Measurements from ENCODE around the gene GRM4. TPM values are rescaled to one million over a fixed set of nuclear protein-coding genes. Genes with fewer than 3 reads are reported as not detected.
A peak's percentile ranks its signal among the peaks of the same experiment; 100 is the strongest.

GRM4 gene
- total RNA-seq, 1 experiment from 2014 or later, result 35.3 TPM

DNA sequence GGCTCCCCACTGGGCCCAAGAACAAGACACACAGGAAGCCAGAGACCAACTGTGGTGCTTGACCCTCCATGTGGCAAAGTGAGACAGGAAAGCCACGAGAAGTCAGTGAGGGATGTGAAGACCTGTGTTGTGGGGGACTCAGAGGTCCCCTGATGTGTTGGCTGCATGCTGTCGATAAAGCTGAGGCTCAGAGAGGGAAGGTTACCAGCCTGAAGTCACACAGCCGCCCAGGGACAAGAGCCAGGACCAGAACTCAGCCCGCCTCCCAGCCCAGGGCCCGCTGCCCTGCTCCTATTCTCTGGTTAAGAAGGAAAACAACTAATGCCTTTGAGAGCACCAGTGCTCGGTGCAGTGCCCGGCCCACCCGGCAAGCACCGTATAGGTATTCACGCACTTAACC is 63.5 kb downstream of the GRM4 start:
- no peaks in the 10 kb centered on the region for H3K27me3 ChIP-seq (ENCODE audit: control insufficient read depth, insufficient read depth, low read length)
- H3K36me3 ChIP-seq (replicated peaks; ENCODE audit: control insufficient read depth, insufficient read depth, low read length), result no peaks in the 10 kb centered on the region; the same call in 1 of the 2 replicates
- H3K4me3 ChIP-seq (ENCODE audit: insufficient read depth, low read depth, low read length), result no peak overlapping the region
- DNase-seq, result no peak

GRCh38 chr6:34080357-34080756 is 65.5 kb downstream of the GRM4 start:
- H3K4me3 ChIP-seq (ENCODE audit: insufficient read depth, low read depth, low read length), result no peak overlapping the region
- no peaks in the 10 kb centered on the region for H3K36me3 ChIP-seq (replicated peaks; ENCODE audit: control insufficient read depth, insufficient read depth, low read length)
- H3K27me3 ChIP-seq (ENCODE audit: control insufficient read depth, insufficient read depth, low read length), result no peaks in the 10 kb centered on the region
- no peak for DNase-seq

GRCh38 chr6:34079899-34080298 is 66.0 kb downstream of the GRM4 start:
- no peaks in the 10 kb centered on the region for H3K27me3 ChIP-seq (ENCODE audit: control insufficient read depth, insufficient read depth, low read length)
- no peak for DNase-seq
- H3K36me3 ChIP-seq (replicated peaks; ENCODE audit: control insufficient read depth, insufficient read depth, low read length), result no peaks in the 10 kb centered on the region
- no peak overlapping the region for H3K4me3 ChIP-seq (ENCODE audit: insufficient read depth, low read depth, low read length)

DNA sequence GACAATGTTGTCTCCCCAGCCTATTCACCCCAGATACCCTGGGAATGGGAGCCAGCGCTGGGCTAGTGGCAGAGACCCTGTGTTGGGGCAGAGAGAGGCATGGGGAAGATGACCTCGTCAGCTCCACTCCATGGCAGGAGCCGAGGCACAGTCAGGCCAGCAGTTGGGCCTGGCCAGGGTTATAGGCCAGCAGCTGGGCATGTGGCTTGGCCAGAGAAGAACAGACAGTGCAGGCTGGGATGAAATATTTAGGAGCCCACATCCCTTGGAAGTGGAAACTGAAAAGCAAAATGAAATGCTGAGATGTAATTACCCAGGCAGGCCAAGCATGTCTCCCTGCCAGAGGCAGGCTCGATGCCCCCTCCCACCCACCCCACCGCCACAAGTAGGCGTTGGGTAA is 70.0 kb downstream of the GRM4 start:
- no peak for DNase-seq
- Histone ChIP-seq H3K36me3 (replicated peaks; ENCODE audit: control insufficient read depth, insufficient read depth, low read length) (no peaks in the 10 kb centered on the region), H3K27me3 (ENCODE audit: control insufficient read depth, insufficient read depth, low read length) (no peaks in the 10 kb centered on the region), H3K4me3 (ENCODE audit: insufficient read depth, low read depth, low read length) (no peak overlapping the region)

- Histone ChIP-seq H3K27me3 (ENCODE audit: control insufficient read depth, insufficient read depth, low read length) (no peaks in the 10 kb centered on the region), H3K4me3 (ENCODE audit: insufficient read depth, low read depth, low read length) (no peak overlapping the region), H3K36me3 (replicated peaks; ENCODE audit: control insufficient read depth, insufficient read depth, low read length) (no peaks in the 10 kb centered on the region)
- peak; percentile 88 for DNase-seq
These were observed 71.7 kb downstream of the GRM4 start for GRCh38 chr6:34074064-34074742.

DNA sequence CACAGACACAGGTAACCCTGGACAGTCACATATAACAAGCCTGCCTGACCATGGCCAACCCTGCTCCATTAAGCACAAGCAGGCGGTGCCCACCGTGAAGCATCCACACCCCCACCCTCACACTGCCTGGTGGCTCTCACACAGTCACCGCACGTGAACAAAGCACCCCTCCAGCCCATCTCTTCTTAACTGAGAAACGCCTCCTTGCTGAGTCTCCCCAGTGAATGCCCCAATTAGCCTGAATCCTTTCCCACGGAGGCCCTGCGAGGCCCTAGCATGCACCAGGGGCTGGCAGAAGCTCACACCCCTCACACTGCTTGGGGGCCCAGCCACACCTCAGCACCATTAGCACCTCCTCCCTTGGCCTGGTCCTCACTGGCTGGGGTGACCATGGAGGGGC is 72.3 kb downstream of the GRM4 start:
- DNase-seq, result no peak
- Histone ChIP-seq H3K27me3 (ENCODE audit: control insufficient read depth, insufficient read depth, low read length) (no peaks in the 10 kb centered on the region), H3K4me3 (ENCODE audit: insufficient read depth, low read depth, low read length) (no peak overlapping the region), H3K36me3 (replicated peaks; ENCODE audit: control insufficient read depth, insufficient read depth, low read length) (no peaks in the 10 kb centered on the region)

DNA sequence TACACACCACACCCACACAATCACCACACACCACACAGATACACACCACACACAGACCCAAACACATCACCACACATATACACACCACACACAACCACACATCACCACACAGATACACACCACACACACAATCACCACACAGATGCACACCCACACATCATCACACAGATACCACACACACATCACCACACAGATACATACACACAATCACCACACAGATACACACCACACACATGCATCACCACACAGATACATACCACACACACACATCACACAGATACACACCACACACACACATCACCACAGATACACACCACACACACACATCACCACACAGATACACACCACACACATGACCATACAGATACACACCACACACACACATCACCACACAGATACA is 73.2 kb downstream of the GRM4 start:
- Histone ChIP-seq H3K27me3 (ENCODE audit: control insufficient read depth, insufficient read depth, low read length) (no peaks in the 10 kb centered on the region), H3K36me3 (replicated peaks; ENCODE audit: control insufficient read depth, insufficient read depth, low read length) (no peaks in the 10 kb centered on the region), H3K4me3 (ENCODE audit: insufficient read depth, low read depth, low read length) (no peak overlapping the region)
- DNase-seq, result no peak

DNA sequence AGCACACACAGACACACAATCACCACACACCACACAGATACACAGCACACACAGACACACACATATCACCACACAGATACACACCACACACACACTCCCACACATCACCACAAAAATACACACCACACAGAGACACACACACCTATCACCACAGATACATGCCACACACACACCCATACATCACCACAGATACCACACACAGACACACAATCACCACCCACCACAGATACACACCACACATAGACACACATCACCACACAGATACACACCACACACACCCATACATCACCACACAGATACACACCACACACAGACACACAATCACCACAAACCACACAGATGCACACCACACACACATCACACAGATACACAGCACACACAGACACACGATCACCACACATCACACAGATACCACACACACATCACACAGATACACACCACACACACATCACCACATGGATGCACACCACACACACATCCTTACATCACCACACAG is 74.0 kb downstream of the GRM4 start:
- Histone ChIP-seq H3K27me3 (ENCODE audit: control insufficient read depth, insufficient read depth, low read length) (no peaks in the 10 kb centered on the region), H3K4me3 (ENCODE audit: insufficient read depth, low read depth, low read length) (no peak overlapping the region), H3K36me3 (replicated peaks; ENCODE audit: control insufficient read depth, insufficient read depth, low read length) (no peaks in the 10 kb centered on the region)
- DNase-seq, result no peak

DNA sequence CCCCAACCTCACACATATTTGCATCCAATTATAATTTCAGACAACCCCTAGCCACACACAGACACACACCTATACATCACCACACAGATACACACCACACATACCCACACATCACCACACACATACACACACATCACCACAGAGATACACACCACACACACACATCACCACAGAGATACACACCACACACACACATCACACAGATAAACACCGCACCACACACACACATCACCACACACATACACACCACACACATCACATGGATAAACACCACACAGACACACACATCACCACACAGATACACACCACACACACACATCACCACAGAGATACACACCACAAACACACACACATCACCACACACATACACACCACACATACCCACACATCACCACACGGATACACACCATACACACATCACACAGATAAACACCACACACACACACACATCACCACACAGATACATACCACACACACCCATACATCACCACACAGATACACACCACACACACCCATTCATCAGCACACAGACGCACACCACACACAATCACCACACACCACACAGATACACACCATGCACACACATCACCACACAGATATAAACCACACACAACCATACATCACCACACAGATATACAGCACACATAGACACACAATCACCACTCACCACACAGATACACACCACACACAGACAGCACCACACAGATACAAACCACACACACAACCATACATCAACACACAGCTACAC is 74.6 kb downstream of the GRM4 start:
- Histone ChIP-seq H3K4me3 (ENCODE audit: insufficient read depth, low read depth, low read length) (no peak overlapping the region), H3K36me3 (replicated peaks; ENCODE audit: control insufficient read depth, insufficient read depth, low read length) (no peaks in the 10 kb centered on the region), H3K27me3 (ENCODE audit: control insufficient read depth, insufficient read depth, low read length) (no peaks in the 10 kb centered on the region)
- no peak for DNase-seq

GRCh38 chr6:34070315-34071135 is 75.4 kb downstream of the GRM4 start:
- no peaks in the 10 kb centered on the region for H3K27me3 ChIP-seq (ENCODE audit: control insufficient read depth, insufficient read depth, low read length)
- no peaks in the 10 kb centered on the region for H3K36me3 ChIP-seq (replicated peaks; ENCODE audit: control insufficient read depth, insufficient read depth, low read length)
- H3K4me3 ChIP-seq (ENCODE audit: insufficient read depth, low read depth, low read length), result no peak overlapping the region
- peak; percentile 73 for DNase-seq

- Histone ChIP-seq H3K36me3 (replicated peaks; ENCODE audit: control insufficient read depth, insufficient read depth, low read length) (no peaks in the 10 kb centered on the region), H3K27me3 (ENCODE audit: control insufficient read depth, insufficient read depth, low read length) (no peaks in the 10 kb centered on the region), H3K4me3 (ENCODE audit: insufficient read depth, low read depth, low read length) (no peak overlapping the region)
- DNase-seq, result peak; percentile 81
These were observed 77.3 kb downstream of the GRM4 start for GRCh38 chr6:34068462-34069044.

GRCh38 chr6:34067814-34068213 is 78.1 kb downstream of the GRM4 start:
- H3K36me3 ChIP-seq (replicated peaks; ENCODE audit: control insufficient read depth, insufficient read depth, low read length), result no peaks in the 10 kb centered on the region
- no peaks in the 10 kb centered on the region for H3K27me3 ChIP-seq (ENCODE audit: control insufficient read depth, insufficient read depth, low read length)
- peak; percentile 73 for DNase-seq
- H3K4me3 ChIP-seq (ENCODE audit: insufficient read depth, low read depth, low read length), result no peak overlapping the region

- Histone ChIP-seq H3K36me3 (replicated peaks; ENCODE audit: control insufficient read depth, insufficient read depth, low read length) (no peaks in the 10 kb centered on the region), H3K27me3 (ENCODE audit: control insufficient read depth, insufficient read depth, low read length) (no peaks in the 10 kb centered on the region), H3K4me3 (ENCODE audit: insufficient read depth, low read depth, low read length) (no peak overlapping the region)
- DNase-seq, result no peak
These were observed 78.8 kb downstream of the GRM4 start for GRCh38 chr6:34066772-34067770.
